ENCODE data around the gene PHF5A. TPM values are rescaled to one million over a fixed set of nuclear protein-coding genes. Genes with fewer than 3 reads are reported as not detected.

Gene PHF5A
- total and polyA plus RNA-seq, 8 donors = 0.58 to 54.5 (median 39.9) TPM

DNA sequence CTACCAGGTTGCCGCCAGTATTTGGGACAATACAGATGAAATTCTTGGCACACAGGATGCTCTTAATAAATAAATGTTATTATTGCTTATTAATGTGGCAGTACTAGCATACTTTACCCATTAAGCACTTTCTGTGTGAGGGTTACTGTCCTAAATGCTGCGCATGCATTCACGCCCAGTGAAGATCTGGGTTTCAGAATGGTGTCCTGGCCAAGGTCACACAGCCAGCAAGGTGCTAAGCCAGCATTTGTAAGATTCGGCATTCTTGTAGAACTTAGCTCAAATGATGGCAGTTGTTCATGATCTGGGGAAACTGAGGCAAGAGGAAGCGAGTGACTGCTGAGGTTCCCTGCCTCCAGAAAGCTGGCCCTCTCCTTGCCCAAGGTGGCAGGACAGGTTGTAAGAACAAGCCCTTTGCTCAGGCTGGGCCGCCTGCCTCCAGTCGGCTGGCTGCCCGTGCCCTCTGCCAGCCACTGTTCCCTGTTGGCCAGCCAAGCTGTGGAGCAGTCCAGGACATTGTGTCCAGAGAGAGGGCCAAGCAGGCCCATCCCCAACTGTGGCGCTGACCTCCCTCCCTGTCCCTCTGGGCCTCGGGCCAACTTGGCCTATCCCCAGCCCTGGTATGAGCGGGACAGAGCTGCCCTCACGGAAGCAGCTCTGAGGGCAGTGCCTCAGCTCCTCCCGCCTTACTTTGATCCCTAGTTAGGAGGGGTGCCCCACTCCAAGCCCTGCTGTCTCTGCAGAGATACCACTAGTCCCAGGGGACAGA is 50.7 kb downstream of the PHF5A start:
- TF ChIP-seq POLR2A (IDR thresholded peaks at IDR 0.05) (no peak), EP300 (IDR thresholded peaks at IDR 0.05) (peak; percentile 99), POLR2AphosphoS5 (IDR thresholded peaks at IDR 0.05) (peak; percentile 97 to 100 (median 98))
- TF ChIP-seq, protein P1, sequence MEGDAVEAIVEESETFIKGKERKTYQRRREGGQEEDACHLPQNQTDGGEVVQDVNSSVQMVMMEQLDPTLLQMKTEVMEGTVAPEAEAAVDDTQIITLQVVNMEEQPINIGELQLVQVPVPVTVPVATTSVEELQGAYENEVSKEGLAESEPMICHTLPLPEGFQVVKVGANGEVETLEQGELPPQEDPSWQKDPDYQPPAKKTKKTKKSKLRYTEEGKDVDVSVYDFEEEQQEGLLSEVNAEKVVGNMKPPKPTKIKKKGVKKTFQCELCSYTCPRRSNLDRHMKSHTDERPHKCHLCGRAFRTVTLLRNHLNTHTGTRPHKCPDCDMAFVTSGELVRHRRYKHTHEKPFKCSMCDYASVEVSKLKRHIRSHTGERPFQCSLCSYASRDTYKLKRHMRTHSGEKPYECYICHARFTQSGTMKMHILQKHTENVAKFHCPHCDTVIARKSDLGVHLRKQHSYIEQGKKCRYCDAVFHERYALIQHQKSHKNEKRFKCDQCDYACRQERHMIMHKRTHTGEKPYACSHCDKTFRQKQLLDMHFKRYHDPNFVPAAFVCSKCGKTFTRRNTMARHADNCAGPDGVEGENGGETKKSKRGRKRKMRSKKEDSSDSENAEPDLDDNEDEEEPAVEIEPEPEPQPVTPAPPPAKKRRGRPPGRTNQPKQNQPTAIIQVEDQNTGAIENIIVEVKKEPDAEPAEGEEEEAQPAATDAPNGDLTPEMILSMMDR (IDR thresholded peaks at IDR 0.05) = peak in 1 of 7 experiments; percentile 20
- WGBS, 5 donors = 25 to 48% (median 40%) methylated on average over 9 to 13 of the region's 13 CpGs
- H3K27me3 ChIP-seq = no peaks in the 10 kb centered on the region
- intact Hi-C loops (cut with DNase I; ENCODE audit: low total_unique reads) = no loop called here
- DNase-seq = peak; percentile 60 to 99
- peaks cover 47 to 60% (median 56%) of the 10 kb centered on the region in 4 donors for H3K4me1 ChIP-seq
- H3K27ac ChIP-seq = peak overlapping the region; percentile 83 to 100 (median 99)
- peak overlapping the region in 1 of 4 donors; percentile 3 for H3K4me3 ChIP-seq
- H3K9me3 ChIP-seq = no peaks in the 10 kb centered on the region
- H3K36me3 ChIP-seq = peaks cover 0 to 6% (median 3%) of the 10 kb centered on the region in 4 donors

DNA sequence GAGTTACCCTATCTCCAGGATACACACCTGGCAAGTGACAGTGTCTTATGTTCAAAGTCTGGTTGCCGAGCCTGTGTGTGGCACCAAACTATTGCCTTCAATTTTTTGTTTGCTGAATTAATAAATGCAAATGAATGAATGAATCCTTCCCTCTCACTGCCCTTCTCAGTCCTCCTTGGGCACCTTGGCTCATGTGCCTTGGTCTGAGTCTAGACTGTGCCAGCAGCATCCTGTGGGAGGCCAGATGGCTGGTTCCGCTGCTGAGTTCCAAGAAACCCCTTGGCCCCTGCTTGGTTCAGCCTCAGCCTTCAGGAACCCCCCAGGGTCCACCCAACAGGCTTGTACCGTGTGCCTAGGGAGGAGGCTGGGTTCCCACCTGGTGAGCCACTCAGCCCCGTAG is 52.9 kb downstream of the PHF5A start:
- Histone ChIP-seq H3K27me3 (no peaks in the 10 kb centered on the region), H3K27ac (peak overlapping the region; percentile 95 to 100 (median 100)), H3K36me3 (no peaks in the 10 kb centered on the region), H3K9me3 (no peaks in the 10 kb centered on the region), H3K4me1 (peaks cover 65 to 83% (median 79%) of the 10 kb centered on the region in 4 donors), H3K4me3 (peak overlapping the region in 3 of 4 donors; percentile 8 to 76 (median 61))
- WGBS, 5 donors = 79 to 91% (median 83%) methylated on average over 4 of the region's 4 CpGs
- no peak for TF ChIP-seq EP300 (IDR thresholded peaks at IDR 0.05)
- no peak for TF ChIP-seq POLR2A (IDR thresholded peaks at IDR 0.05)
- TF ChIP-seq, protein P1 (IDR thresholded peaks at IDR 0.05) = no peak
- TF ChIP-seq POLR2AphosphoS5 (IDR thresholded peaks at IDR 0.05) = no peak
- DNase-seq = no peak
- intact Hi-C loops (cut with DNase I; ENCODE audit: low total_unique reads) = no loop called here

DNA sequence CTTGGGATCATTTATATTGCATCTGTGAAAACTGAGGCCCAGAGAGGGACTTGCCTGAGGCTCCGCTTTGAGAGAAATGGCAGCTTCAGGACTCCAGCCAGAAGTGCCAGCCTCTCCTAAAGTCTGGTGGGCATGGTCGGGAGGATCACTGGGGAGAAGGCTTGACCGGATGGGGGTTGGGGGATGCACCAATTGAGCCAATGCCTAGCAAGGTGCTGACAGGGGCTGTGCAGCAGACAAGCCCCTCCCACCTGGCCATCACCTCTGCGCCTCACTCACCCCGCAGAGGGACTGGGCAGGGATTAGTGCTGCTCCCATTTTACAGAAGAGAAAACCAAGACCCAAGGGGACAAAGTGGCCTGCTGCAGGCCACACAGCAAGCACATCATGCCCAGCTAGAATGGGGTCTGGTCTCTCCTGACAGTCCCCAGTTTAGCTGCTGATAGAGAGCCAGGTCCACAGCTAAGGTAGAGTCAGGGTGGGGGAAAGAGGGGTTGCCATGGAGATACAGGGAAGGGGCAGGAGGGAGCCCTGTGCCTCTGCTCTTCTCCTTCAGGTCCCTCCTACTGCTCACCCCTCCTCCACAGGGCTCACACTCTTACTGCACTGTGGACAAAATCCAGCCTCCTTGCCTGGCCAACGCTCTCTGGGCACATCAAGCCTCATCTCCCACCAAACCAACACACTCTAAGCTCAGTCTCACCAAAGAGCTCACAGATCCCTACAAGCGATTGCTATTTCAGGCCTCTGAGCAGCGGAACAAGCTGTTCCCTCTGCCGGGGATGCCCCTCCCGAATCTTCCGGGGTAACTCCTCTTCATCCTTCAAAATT is 57.3 kb downstream of the PHF5A start:
- DNase-seq = no peak
- TF ChIP-seq POLR2AphosphoS5 (IDR thresholded peaks at IDR 0.05) (peak; percentile 66 to 97 (median 81)), POLR2A (IDR thresholded peaks at IDR 0.05) (no peak), EP300 (IDR thresholded peaks at IDR 0.05) (peak; percentile 98)
- TF ChIP-seq, protein P1 (IDR thresholded peaks at IDR 0.05) = no peak
- peaks cover 39 to 67% (median 55%) of the 10 kb centered on the region in 4 donors for H3K4me1 ChIP-seq
- H3K27me3 ChIP-seq = no peaks in the 10 kb centered on the region
- 70 to 83% (median 81%) methylated on average over 9 to 11 of the region's 11 CpGs for WGBS, 5 donors
- no peaks in the 10 kb centered on the region for H3K36me3 ChIP-seq
- H3K27ac ChIP-seq = peak overlapping the region; percentile 52 to 100 (median 100)
- H3K9me3 ChIP-seq = no peaks in the 10 kb centered on the region
- intact Hi-C loops (cut with DNase I; ENCODE audit: low total_unique reads) = no loop called here
- no peak overlapping the region for H3K4me3 ChIP-seq

DNA sequence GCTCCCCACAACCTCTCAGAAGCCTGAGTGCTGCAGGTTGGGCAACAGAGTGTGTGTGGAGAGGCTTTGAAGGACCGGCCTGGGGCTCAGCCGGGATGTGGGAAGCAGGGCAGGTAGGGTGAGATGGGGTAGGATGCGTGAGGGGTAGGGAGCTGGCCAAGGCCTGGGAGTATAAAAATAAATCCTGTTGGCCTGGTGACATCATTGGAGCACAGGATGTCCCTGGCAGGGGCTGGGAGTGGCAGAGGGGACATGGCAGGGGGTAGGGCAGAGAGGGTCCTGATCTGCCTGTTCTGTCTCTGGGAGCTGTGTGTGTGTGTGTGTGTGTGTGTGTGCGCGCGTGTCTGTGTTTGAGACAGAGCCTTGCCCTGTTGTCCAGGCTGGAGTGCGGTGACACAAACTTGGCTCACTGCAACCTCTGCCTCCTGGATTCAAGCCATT is 58.2 kb downstream of the PHF5A start:
- Histone ChIP-seq H3K27me3 (no peaks in the 10 kb centered on the region), H3K9me3 (no peaks in the 10 kb centered on the region), H3K4me3 (no peak overlapping the region), H3K4me1 (peaks cover 33 to 60% (median 46%) of the 10 kb centered on the region in 4 donors), H3K27ac (peak overlapping the region; percentile 32 to 100 (median 100)), H3K36me3 (no peaks in the 10 kb centered on the region)
- peak in 1 of 2 donors; percentile 50 for DNase-seq
- WGBS, 5 donors = 46 to 71% (median 58%) methylated on average over 6 to 7 of the region's 7 CpGs
- TF ChIP-seq POLR2A (IDR thresholded peaks at IDR 0.05) (no peak), EP300 (IDR thresholded peaks at IDR 0.05) (peak; percentile 99), POLR2AphosphoS5 (IDR thresholded peaks at IDR 0.05) (peak in 1 of 3 donors; percentile 82)
- TF ChIP-seq, protein P1 (IDR thresholded peaks at IDR 0.05) = no peak
- intact Hi-C loops (cut with DNase I; ENCODE audit: low total_unique reads) = no loop called here

Measured in stomach (tissue), 9 donors.